Esophagus muscularis mucosa (tissue), 4 donors: ENCODE data around the gene ELP2. TPM values are rescaled to one million over a fixed set of nuclear protein-coding genes. Genes with fewer than 3 reads are reported as not detected.

Experiments
- DNase-seq: peaks from one replicate; pipeline ENCODE4 v3.0.0-alpha.2; 2017; ENCODE audit errors: extremely low spot score
- H3K27ac ChIP-seq, 4 donors: fragments of 200-600 bp; sonication (generic); replicated peaks in 1 of 4; 1 replicate in 3 of 4; 2 replicates in 1 of 4; pipeline ENCODE4 v1.5.1; 2016 to 2019; ENCODE audit warnings: mild to moderate bottlenecking in 1 of 4
- H3K27me3 ChIP-seq, 4 donors: fragments of 200-600 bp; sonication (generic); one replicate each; pipeline versions ENCODE4 v1.5.1 to v1.6.0; 2016 to 2019
- H3K36me3 ChIP-seq, 4 donors: fragments of 200-600 bp; sonication (generic); one replicate each; pipeline ENCODE4 v1.5.1; 2016 to 2019
- H3K4me1 ChIP-seq, 4 donors: fragments of 200-600 bp; sonication (generic); one replicate each; pipeline ENCODE4 v1.5.1; 2016 to 2019
- H3K4me3 ChIP-seq, 4 donors: fragments of 200-600 bp; sonication (generic); 1 replicate in 2 of 4; 2 replicates in 2 of 4; pipeline ENCODE4 v1.5.1; 2016 to 2019; ENCODE audit warnings: mild to moderate bottlenecking in 4 of 4, moderate library complexity in 1 of 4
- H3K9me3 ChIP-seq, 4 donors: fragments of 200-600 bp; sonication (generic); 1 replicate in 3 of 4; 2 replicates in 1 of 4; pipeline ENCODE4 v1.5.1; 2016 to 2019
- EP300 ChIP-seq: sonication (generic); formaldehyde crosslinking; IDR thresholded peaks from one replicate; pipeline ENCODE4 v1.6.1; 2017; ENCODE audit warnings: antibody characterized with exemption
- POLR2A ChIP-seq: fragments of 450-650 bp; IDR thresholded peaks from one replicate; pipeline ENCODE4 v1.6.1; 2017; ENCODE audit warnings: antibody characterized with exemption, moderate library complexity, mild to moderate bottlenecking, low read depth
- POLR2AphosphoS5 ChIP-seq, 2 donors: sonication (generic); formaldehyde crosslinking; IDR thresholded peaks; one replicate each; pipeline ENCODE4 v1.6.1; 2017; ENCODE audit warnings: antibody characterized with exemption in 2 of 2
- WGBS: methylation state at CpG from one replicate; pipeline ENCODE4 v1.1.5; 2018; 5-methylcytosine and 5-hydroxymethylcytosine counted together
- intact Hi-C: fragments of 100-400 bp; cut with DNase I; formaldehyde crosslinking; loops from one replicate; pipeline ENCODE4 v1.15.1; 2023
- total RNA-seq, 4 donors: library from RNA; depleted of rRNA; stranded (reverse); fragments of >200 nt; gene quantifications; one replicate each; pipeline versions ENCODE4 v1.1.0 to v1.2.1, GENCODE V29; 2016
- TF ChIP-seq, protein P1 (sequence below), 3 experiments: fragments of 200-600 bp in 2 of 3; fragments of 450-650 bp in 1 of 3; sonication (generic) in 2 of 3; IDR thresholded peaks; one replicate each; pipeline ENCODE4 v1.5.1; 2017 to 2019; ENCODE audit warnings: antibody characterized with exemption in 3 of 3, mild to moderate bottlenecking in 2 of 3, moderate library complexity in 1 of 3

ELP2 gene
- total RNA-seq, 4 donors from 2014 or later: 43.4 to 63.1 (median 48.2) TPM

DNA sequence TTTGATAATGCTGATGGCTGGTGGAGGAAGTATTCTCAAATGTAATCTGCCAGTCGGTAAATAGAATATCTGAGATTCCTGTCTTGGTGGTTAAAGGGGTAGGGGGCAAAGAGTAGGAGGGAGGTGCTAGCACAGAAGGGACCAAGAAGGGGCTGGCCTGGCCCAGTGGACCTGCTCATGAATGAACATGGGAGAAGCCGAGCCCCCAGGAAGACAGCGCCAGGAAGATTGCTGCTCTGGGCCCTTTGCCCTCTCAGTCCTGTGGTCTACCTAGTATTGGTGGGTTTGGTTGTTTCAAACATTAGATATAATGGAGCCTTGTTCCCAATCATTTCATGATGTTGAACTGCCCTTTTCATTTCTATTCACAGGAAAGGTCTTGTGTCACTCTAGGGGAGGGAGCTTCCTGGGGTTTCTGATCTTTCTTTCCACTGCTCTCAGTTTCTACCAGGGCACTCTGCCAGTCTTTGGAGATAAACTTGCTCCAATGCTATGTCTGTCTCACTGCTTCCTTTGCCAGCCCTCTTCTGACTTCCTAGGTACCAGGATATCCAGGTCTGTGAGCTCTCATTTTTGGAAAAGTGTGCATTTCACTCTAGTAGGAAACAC, 52.3 kb downstream of the ELP2 start:
- Histone ChIP-seq H3K9me3 (no peaks in the 10 kb centered on the region), H3K27me3 (no peaks in the 10 kb centered on the region), H3K36me3 (peaks cover 0 to 5% (median 5%) of the 10 kb centered on the region in 4 donors), H3K4me3 (no peak overlapping the region), H3K4me1 (peaks cover 3 to 30% (median 28%) of the 10 kb centered on the region in 4 donors), H3K27ac (no peak overlapping the region)
- TF ChIP-seq EP300: no peak
- TF ChIP-seq, protein P1, sequence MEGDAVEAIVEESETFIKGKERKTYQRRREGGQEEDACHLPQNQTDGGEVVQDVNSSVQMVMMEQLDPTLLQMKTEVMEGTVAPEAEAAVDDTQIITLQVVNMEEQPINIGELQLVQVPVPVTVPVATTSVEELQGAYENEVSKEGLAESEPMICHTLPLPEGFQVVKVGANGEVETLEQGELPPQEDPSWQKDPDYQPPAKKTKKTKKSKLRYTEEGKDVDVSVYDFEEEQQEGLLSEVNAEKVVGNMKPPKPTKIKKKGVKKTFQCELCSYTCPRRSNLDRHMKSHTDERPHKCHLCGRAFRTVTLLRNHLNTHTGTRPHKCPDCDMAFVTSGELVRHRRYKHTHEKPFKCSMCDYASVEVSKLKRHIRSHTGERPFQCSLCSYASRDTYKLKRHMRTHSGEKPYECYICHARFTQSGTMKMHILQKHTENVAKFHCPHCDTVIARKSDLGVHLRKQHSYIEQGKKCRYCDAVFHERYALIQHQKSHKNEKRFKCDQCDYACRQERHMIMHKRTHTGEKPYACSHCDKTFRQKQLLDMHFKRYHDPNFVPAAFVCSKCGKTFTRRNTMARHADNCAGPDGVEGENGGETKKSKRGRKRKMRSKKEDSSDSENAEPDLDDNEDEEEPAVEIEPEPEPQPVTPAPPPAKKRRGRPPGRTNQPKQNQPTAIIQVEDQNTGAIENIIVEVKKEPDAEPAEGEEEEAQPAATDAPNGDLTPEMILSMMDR (IDR thresholded peaks at IDR 0.05): no peak
- no peak for TF ChIP-seq POLR2A
- intact Hi-C loops: no loop called here
- no peak for DNase-seq
- 92% methylated on average over 3 of the region's 3 CpGs for WGBS

GRCh38 chr18:36183033-36183432, 53.3 kb downstream of the ELP2 start:
- Histone ChIP-seq H3K36me3 (no peaks in the 10 kb centered on the region), H3K4me3 (no peak overlapping the region), H3K27ac (no peak overlapping the region), H3K27me3 (no peaks in the 10 kb centered on the region), H3K4me1 (peaks cover 6 to 36% (median 33%) of the 10 kb centered on the region in 4 donors), H3K9me3 (no peaks in the 10 kb centered on the region)
- DNase-seq: no peak
- 96% methylated on average over 6 of the region's 6 CpGs for WGBS
- intact Hi-C loops: no loop called here
- TF ChIP-seq, protein P1 (IDR thresholded peaks at IDR 0.05): no peak
- TF ChIP-seq POLR2AphosphoS5 (IDR thresholded peaks at IDR 0.05): no peak
- no peak for TF ChIP-seq POLR2A
- TF ChIP-seq EP300: no peak

DNA sequence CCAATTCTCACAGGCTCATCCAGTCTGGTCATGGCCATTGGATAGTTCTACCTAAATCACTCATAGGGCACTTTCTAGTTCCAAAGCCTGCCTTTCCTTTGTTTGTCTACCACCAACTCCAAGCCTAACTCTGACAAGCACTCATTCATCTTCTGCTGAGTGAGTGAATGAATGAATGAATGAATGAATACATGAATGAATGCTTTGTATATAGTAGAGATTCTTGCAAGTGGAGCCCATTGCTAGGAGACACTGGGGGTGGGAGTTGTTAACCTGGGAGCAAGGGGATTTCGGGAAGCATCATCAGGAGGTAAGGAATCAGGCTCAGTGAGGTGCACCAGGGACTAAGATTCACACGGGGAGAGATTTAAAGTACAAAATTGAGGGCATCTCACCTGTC, 54.3 kb downstream of the ELP2 start:
- Histone ChIP-seq H3K4me1 (peaks cover 8 to 40% (median 37%) of the 10 kb centered on the region in 4 donors), H3K27me3 (no peaks in the 10 kb centered on the region), H3K9me3 (no peaks in the 10 kb centered on the region), H3K27ac (no peak overlapping the region), H3K36me3 (no peaks in the 10 kb centered on the region), H3K4me3 (no peak overlapping the region)
- WGBS: 91% methylated on average over 2 of the region's 2 CpGs
- TF ChIP-seq POLR2A: no peak
- TF ChIP-seq EP300: no peak
- intact Hi-C loops: no loop called here
- no peak for DNase-seq

DNA sequence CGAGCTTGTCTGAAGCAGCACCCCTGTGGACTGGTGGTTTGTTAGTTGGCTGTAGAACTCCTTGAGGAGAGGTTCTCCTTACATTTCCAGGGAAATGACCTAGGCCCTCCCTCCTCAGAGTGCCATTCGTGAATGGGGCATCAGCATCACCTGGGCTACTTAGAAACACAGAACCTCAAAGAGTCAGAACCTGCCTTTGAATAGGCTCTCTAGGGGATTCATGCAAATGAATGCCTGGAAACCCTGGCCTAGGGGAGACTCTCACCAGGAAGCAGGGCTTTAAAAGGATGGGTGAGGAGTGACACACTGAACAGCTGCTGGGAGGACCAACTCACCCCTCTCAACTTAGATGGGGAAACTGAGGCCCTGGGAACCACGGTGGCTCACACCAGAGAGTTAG, 55.5 kb downstream of the ELP2 start:
- Histone ChIP-seq H3K4me1 (peaks cover 8 to 31% (median 28%) of the 10 kb centered on the region in 4 donors), H3K36me3 (no peaks in the 10 kb centered on the region), H3K9me3 (no peaks in the 10 kb centered on the region), H3K27me3 (no peaks in the 10 kb centered on the region), H3K27ac (no peak overlapping the region), H3K4me3 (no peak overlapping the region)
- intact Hi-C loops: no loop called here
- no peak for TF ChIP-seq EP300
- DNase-seq: no peak
- WGBS: 97% methylated on average over 3 of the region's 3 CpGs

DNA sequence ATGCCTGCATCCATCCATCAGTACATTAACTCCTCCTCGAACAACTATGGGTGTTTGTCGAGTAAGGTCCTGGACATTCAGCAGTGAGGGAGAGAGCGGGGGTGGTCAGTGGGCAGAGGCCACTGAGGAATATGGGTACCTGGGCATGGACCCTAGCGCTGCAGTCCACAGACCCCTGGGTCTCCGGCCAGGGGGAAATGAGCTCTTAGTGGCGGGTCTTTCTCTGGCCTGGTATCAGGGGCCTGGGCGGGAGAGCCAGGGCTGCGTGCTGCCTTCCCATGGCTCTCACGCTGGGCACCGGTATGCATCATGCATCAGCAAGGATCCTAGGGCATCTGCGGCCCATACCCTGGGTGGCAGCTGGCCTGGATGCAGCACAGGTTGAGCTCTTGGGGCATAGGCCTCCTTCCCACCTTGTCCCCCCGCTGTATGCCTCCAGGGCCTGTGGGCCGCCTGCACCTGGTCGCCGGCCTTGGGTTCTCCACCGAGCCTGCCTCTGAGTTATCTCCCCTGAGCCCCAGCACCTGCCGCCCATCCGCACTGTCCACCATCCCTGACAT, 56.3 kb downstream of the ELP2 start:
- Histone ChIP-seq H3K4me1 (peaks cover 8 to 23% (median 20%) of the 10 kb centered on the region in 4 donors), H3K36me3 (no peaks in the 10 kb centered on the region), H3K4me3 (peak overlapping the region in 3 of 4 donors; percentile 68 to 80 (median 74)), H3K9me3 (no peaks in the 10 kb centered on the region), H3K27me3 (no peaks in the 10 kb centered on the region), H3K27ac (no peak overlapping the region)
- no peak for DNase-seq
- intact Hi-C loops: no loop called here
- TF ChIP-seq EP300: no peak
- TF ChIP-seq POLR2AphosphoS5 (IDR thresholded peaks at IDR 0.05): no peak
- 83% methylated on average over 15 of the region's 18 CpGs for WGBS

- intact Hi-C loops: no loop called here
- Histone ChIP-seq H3K27ac (peak overlapping the region in 3 of 4 donors; percentile 20 to 47 (median 43)), H3K36me3 (no peaks in the 10 kb centered on the region), H3K27me3 (no peaks in the 10 kb centered on the region), H3K9me3 (no peaks in the 10 kb centered on the region), H3K4me1 (peaks cover 8 to 23% (median 19%) of the 10 kb centered on the region in 4 donors), H3K4me3 (peak overlapping the region; percentile 67 to 80 (median 71))
- 15% methylated on average over 33 of the region's 47 CpGs for WGBS
- TF ChIP-seq EP300 (no peak), POLR2AphosphoS5 (IDR thresholded peaks at IDR 0.05) (no peak), POLR2A (no peak)
- DNase-seq: peak; percentile 91
Observed at GRCh38 chr18:36186461-36187192, 56.9 kb downstream of the ELP2 start.
